ENCODE measurements around the gene TMPRSS7. TPM values are rescaled to one million over a fixed set of nuclear protein-coding genes. Genes with fewer than 3 reads are reported as not detected.

The TMPRSS7 gene, protein sequence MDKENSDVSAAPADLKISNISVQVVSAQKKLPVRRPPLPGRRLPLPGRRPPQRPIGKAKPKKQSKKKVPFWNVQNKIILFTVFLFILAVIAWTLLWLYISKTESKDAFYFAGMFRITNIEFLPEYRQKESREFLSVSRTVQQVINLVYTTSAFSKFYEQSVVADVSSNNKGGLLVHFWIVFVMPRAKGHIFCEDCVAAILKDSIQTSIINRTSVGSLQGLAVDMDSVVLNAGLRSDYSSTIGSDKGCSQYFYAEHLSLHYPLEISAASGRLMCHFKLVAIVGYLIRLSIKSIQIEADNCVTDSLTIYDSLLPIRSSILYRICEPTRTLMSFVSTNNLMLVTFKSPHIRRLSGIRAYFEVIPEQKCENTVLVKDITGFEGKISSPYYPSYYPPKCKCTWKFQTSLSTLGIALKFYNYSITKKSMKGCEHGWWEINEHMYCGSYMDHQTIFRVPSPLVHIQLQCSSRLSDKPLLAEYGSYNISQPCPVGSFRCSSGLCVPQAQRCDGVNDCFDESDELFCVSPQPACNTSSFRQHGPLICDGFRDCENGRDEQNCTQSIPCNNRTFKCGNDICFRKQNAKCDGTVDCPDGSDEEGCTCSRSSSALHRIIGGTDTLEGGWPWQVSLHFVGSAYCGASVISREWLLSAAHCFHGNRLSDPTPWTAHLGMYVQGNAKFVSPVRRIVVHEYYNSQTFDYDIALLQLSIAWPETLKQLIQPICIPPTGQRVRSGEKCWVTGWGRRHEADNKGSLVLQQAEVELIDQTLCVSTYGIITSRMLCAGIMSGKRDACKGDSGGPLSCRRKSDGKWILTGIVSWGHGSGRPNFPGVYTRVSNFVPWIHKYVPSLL
- not detected for total RNA-seq
- not detected for polyA plus RNA-seq
- long read RNA-seq, donor 1, result 0 reads
- long read RNA-seq, donor 2, result 0 reads

DNA sequence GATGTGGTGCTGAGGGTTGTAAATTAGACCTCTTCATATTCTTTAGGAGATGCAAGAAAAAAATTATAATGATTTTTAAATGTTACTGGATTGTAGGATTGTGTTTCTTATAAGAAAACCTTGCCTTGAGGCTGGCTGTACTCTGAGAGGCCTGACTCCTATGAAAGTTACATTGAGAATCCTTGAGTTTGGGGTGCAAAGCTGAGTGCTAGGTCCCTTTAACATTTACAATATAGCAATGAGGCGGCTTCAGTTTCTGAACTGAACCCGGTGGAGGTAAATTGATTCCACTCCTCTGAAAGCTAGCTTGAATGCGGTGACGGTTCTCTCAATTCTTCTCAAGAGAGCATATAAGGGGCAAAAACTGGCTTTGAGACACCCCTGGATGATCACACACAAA lies at the start of gene TMPRSS7:
TMPRSS7 (plus strand) TSS at position 301 of the 400 bp plus-strand sequence. CDS start 110 bp downstream, outside the sequence.
- WGBS, 5 donors, result 93 to 97% (median 96%) methylated on average over 4 of the region's 4 CpGs
- no peak within 1 kb of the TSS for H3K27ac ChIP-seq
- no peak for DNase-seq
- no peaks in the 10 kb centered on the region for H3K27me3 ChIP-seq (replicated peaks in 1 of 7)
- H3K36me3 ChIP-seq, result no peaks in the 10 kb centered on the region
- no peak within 1 kb of the TSS for H3K4me3 ChIP-seq
- TF ChIP-seq POLR2A (IDR thresholded peaks at IDR 0.05) (no peak), POLR2AphosphoS5 (IDR thresholded peaks at IDR 0.05) (no peak)
- TF ChIP-seq, protein P1, sequence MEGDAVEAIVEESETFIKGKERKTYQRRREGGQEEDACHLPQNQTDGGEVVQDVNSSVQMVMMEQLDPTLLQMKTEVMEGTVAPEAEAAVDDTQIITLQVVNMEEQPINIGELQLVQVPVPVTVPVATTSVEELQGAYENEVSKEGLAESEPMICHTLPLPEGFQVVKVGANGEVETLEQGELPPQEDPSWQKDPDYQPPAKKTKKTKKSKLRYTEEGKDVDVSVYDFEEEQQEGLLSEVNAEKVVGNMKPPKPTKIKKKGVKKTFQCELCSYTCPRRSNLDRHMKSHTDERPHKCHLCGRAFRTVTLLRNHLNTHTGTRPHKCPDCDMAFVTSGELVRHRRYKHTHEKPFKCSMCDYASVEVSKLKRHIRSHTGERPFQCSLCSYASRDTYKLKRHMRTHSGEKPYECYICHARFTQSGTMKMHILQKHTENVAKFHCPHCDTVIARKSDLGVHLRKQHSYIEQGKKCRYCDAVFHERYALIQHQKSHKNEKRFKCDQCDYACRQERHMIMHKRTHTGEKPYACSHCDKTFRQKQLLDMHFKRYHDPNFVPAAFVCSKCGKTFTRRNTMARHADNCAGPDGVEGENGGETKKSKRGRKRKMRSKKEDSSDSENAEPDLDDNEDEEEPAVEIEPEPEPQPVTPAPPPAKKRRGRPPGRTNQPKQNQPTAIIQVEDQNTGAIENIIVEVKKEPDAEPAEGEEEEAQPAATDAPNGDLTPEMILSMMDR (IDR thresholded peaks at IDR 0.05 in 8 of 11, conservative IDR thresholded peaks at IDR 0.05 in 3 of 11), result no peak
- intact Hi-C loops (cut with DNase I; ENCODE audit: low total_unique reads), result no loop called here
- no peaks in the 10 kb centered on the region for H3K4me1 ChIP-seq
- peaks cover 0 to 7% (median 0%) of the 10 kb centered on the region in 8 donors for H3K9me3 ChIP-seq

DNA sequence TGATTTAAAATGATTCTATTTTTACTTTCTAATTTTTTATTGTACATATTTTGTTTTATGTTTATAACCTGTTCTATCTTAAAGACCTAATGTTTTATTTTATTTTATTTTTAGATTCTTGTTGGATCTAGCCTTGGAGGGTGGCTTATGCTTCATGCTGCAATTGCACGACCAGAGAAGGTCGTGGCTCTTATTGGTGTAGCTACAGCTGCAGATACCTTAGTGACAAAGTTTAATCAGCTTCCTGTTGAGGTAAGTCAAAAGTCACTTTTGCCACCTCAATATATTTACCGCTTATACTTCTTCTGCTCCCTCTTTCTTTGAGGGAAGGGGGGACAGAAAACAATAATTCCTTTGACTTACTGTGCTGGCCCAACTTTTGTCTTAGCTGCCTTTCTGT lies 47.7 kb upstream of the TMPRSS7 start:
- H3K9me3 ChIP-seq, result no peaks in the 10 kb centered on the region
- TF ChIP-seq, protein P1 (IDR thresholded peaks at IDR 0.05 in 8 of 11, conservative IDR thresholded peaks at IDR 0.05 in 3 of 11), result no peak
- no peak for TF ChIP-seq POLR2AphosphoS5 (IDR thresholded peaks at IDR 0.05)
- no peak for TF ChIP-seq POLR2A (IDR thresholded peaks at IDR 0.05)
- intact Hi-C loops (cut with DNase I; ENCODE audit: low total_unique reads), result no loop called here
- no peak overlapping the region for H3K4me3 ChIP-seq
- no peak for DNase-seq
- no peaks in the 10 kb centered on the region for H3K27me3 ChIP-seq (replicated peaks in 1 of 7)
- H3K27ac ChIP-seq, result no peak overlapping the region
- 75 to 84% (median 80%) methylated on average over 3 of the region's 3 CpGs for WGBS, 5 donors
- peaks cover 0 to 78% (median 39%) of the 10 kb centered on the region in 6 donors for H3K36me3 ChIP-seq
- peaks cover 4 to 49% (median 15%) of the 10 kb centered on the region in 6 donors for H3K4me1 ChIP-seq

DNA sequence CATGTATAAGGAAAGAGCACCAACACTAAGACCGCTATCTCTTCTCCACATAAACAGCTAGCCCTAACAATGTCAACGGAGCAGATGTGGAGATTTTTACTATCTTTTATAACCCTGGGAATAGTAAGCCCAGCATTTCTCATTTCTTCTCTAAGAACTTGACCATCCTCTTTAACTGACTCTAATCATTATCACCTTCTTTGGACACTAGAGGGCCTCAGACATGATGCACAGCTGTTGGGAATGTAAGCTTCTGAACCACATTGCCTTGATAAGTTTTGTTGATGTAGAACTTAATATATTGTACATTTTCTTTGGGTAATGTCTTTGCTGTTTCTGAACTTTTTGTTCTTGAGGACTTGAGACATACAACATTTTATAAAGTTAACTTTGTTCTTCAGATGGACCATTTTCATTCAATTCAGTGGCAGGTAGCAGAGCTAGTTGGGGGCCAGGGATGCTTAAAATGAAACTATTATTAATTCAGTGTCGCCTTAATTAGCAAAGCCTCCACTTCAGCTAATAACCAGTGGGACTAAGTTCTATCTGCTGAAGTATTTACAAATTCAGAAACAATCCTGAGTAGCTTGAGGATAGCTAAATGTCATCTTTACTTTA lies 45.4 kb upstream of the TMPRSS7 start:
- Histone ChIP-seq H3K27ac (no peak overlapping the region), H3K9me3 (no peaks in the 10 kb centered on the region), H3K4me1 (peaks cover 0 to 25% (median 0%) of the 10 kb centered on the region in 6 donors), H3K27me3 (replicated peaks in 1 of 7) (no peaks in the 10 kb centered on the region), H3K4me3 (no peak overlapping the region), H3K36me3 (peaks cover 0 to 88% (median 52%) of the 10 kb centered on the region in 6 donors)
- intact Hi-C loops (cut with DNase I; ENCODE audit: low total_unique reads), result no loop called here
- TF ChIP-seq POLR2AphosphoS5 (IDR thresholded peaks at IDR 0.05) (no peak), POLR2A (IDR thresholded peaks at IDR 0.05) (no peak)
- TF ChIP-seq, protein P1 (IDR thresholded peaks at IDR 0.05 in 8 of 11, conservative IDR thresholded peaks at IDR 0.05 in 3 of 11), result peak in 10 of 11 experiments; percentile 10 to 71 (median 58)
- DNase-seq, result no peak
- WGBS, 5 donors, result 69 to 79% (median 75%) methylated on average over 3 of the region's 3 CpGs
